ENCODE measurements around the gene CACNA1C.

Gene CACNA1C

DNA sequence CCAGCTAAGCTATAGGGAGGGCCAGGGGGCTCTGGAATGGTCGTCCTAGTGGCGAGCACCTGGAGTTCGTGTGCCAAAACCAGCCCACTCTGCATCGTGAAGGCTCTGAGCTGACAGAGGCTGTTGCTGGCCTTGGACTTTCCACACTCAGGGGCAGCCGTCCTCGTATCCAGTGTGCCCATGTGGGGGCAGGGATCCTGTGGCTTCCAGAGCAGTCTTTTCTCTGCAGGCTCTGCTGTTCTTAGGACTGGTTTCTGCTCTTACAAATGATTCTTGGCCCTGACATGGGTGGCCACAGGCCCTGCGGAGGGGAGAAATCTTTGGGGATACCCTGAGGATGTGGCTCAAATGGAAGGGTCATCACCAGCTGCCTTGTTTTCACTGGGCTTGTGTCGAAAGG is 564.6 kb downstream of the CACNA1C start:
- DNase-seq, result no peak

DNA sequence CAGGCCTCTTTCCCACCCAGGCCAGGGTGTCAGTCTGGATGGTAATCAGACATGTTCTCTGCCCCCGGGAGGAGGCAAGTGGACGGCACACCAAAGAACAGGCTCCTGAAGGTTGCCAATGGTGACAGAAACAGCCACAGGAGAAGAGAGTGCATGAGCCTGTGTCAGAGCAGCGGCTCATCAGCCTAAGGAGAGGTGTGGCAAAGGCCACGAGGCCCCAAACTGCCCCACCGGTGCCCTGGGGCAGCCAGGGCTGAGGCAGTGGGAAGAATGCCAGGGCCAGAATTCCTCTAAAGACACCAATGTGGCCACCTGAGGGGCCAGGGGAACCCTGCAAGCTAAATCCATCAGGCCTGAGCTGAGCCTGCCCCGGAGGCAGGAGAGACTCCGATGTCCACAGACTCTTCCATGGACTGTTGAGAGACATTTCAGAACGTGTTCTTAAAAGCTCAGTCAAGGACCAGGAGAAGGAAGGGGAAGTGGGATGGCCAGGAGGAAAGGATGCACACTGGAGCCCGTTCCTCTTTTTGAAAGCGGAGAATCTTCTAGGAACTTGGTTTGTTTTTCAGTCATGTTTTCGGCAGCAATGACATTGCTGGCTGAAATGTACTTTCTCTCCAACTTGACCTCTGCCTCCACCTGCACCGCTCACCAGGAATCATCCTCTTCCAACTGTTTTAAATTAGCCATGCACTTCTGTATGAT is 565.7 kb downstream of the CACNA1C start:
- no peak for DNase-seq

DNA sequence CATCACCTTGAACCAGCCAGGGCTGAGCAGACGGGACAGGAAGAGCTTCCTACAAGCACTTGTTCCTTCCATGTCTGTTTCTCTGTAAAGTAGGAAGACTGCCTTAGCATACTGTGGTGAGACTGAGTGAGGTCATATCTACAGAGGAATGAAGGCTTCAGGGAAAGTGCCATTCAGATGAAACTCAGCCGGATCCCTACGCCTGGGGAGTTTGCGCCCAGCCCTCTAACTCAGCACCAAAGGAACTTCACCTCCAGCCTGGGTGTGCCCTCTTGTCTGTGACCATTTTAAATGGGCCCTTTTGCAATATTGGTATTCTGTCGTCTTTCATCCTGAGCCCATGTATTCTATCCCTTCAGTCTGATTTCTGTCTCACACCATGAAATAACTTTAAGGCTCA is 566.3 kb downstream of the CACNA1C start:
- no peak for DNase-seq

DNA sequence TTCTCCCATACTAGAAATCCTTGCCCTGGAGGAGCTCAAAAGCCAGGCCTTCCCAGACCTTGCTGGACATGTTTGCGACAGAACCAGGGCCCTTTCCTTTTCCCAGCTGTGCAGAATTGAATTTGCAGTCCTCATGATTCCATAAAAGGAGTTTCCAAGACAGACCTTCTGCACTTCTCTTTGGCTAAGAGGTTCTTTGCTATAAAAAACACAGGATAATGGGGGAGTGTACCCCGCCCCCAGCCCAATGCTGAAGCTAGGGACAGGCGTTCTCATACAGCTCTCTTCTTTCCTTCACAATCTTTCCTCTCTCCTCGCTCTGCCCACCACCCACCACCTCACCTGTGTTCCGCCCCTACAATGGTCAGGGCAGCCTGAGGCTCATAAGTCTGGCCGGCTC is 569.7 kb downstream of the CACNA1C start:
- no peak for DNase-seq

DNA sequence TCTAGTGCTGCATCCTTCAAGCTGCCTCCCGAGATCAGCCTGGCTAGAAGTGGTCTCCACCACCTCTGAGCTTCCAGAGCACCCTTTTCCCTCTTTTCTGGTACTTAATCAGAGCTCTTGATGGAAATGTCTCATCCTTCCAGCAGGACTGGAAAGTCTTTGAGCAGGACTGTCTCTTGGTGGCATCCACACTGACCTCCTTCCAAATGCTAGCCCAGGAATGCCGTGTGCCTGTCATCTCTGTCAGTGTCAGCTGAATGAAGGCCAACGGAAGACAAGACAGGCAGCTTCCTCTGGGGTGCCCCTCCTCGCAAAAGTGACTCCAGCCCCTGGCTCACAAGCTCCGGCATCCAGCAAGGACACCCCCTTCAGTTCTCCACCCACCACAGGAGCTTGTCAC is 570.7 kb downstream of the CACNA1C start:
- DNase-seq, result no peak

DNA sequence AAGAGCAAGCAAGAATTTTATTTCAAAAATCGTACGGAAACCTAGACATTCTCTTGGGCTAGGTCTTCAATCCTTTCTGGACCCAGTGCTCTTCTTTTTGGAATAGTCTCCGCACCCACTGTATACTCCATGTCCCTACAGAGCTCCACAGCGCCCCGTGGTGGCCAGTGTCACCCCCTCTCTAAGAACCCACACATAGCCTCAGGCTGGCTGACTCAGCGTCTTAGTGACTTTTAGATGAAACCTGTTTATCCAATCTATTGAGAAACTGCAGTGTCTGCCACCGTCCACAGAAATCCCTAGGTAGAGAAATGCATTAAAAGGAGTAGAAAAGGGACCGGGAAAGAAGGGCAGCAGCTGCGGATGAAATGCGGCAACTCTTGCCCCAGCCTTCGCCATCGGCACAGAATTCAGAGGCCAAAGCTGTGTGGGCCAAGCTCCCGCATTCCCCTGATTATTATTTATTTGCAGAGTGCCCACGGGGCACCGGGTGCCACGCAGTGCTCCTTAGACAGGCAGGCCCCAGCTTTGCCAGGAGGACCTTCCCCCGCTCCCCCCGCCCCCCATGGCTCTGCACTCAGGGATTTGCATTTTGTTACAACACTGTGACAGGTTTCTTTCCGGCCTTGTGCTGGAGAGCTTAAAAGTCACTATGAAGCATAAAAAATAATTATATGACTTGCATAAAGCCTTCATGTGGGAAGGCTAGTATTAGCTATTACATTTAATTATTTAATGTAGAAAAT is 571.9 kb downstream of the CACNA1C start:
- DNase-seq, result peak; percentile 25

DNA sequence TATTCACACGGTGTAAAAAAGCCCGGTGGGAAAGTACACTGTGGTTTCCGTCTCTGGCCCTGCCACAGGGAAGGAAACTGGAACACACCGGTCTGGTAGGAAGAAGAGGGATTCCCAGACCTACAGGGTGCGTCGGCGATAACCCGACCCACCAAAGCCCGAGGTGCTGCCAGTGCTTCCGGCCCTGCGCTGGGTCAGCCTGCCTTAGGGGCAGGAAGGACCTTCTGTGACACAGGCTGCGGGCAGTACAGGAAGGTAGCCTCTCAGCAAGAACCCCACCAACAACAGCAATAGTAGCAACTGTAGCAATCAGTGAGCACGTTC is 572.5 kb downstream of the CACNA1C start:
- no peak for DNase-seq

DNA sequence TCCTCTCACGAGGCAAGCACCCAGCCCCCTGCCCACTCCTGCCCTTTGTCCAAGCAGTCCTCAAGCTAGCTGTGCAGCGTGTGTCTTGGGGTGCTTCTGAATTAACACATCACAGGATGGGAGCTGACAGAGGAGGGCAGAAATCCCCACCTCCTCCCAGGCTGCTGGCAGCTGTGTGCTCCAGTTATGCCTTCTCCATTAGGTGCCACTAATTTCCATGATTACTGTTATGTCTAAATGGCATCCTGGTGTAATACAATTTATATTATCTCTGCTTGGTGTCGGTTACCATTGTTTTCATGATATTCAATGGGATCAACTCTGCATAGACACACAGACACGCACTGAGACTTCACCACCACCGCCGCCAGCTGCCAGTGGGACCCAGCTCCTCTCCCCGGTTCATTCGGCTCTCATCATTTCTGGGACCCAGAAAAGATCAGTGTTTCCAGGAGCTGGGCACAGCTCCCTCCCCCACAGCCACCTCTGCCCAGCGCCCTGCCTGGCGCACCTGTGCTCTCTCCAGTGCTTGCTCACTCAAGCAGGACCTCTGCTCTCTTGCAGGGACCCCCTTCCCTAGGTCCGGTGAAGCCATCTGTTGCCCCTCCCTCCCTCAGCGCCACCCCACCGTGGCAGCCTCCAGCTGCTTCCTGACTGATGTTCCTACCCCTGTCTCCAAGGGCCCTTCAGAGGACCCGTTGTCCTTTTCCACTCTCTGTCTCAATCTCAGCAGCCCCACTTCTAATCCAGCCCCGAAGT is 574.5 kb downstream of the CACNA1C start:
- DNase-seq, result no peak

DNA sequence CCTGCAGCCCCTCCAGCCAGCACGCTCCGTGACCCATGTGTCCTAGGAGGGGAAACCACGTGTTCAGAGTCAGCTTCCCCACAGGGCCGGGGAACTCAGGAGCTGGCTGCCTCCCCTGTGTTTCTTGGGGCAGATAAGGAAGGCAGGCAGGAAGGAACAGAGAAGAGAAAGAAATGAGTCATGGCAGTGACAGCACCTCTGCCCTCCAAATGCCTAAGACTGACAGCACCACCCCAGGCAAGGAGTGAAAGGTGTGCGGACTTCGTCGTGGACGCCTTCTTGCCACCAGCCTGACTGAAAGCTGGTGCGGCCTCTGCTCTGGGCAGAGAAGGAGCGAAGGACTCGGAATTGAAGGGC is 575.0 kb downstream of the CACNA1C start:
- no peak for DNase-seq

DNA sequence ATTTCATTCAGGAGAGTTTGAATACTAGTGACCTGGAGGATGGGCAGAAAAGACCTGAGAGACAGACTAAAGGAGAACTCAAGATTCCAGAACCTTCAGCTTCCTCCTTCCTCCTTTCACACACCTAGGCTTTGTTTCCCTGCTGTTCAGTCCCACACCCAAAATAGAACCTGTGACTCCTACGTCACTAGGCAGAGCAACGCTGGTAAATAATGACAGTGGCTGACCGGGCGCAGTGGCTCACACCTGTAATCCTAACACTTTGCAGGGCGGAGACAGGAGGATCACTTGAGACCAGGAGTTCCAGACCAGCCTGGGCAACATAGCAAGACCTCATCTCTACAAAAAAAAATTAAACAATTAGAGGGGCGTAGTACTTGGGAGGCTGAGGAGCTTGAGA is 575.6 kb downstream of the CACNA1C start:
- DNase-seq, result no peak

DNA sequence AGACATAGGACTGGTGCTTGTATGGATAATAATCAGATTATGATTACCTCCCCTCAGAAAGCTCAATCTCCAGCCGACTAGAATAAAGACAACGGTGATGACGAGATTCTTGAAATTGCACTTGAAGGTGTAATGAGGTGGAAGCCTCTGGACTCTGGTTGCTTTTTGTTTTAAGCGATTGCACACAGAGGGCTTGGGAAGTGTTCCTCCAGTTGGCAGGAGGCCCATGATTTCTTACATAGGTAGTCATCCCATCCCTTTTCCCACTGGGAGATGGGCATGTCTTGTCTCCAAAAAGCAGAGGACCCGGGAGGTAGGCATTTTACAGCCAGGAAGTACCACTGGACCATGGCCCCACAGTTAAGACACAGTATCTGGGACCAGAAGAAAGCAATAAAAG is 576.3 kb downstream of the CACNA1C start:
- no peak for DNase-seq

DNA sequence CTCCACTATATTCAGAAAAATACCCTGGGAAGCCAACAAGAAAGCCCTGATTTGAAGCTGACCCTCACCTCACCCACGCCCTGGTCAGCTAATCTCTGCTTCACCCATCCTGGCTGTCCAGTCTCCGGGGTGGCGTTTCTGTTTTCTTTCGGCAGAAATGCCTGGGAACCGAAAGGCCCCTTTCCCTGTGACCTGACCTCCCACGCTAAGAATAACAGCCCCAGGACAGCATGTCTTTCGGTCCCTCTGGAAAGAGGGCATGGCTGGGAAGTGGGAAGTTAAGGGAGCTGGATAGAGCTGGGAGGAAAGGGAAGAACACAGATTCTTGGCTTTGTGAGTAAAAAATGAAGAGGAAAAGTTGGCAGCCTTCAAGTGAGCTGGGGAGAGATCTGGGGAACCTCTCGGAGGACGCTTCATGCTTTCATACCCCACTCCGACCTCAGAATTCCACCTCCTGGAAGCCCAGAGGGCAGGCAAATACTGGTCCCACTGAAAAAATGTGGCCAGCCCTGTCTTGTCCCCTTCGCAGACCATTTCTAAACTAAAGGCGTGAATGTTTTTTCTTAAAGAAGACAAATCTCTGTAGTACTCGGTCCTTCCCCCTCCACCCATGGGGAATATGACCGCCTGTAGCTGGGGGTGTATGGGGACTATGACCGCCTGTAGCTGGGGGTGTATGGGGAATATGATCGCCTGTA is 579.0 kb downstream of the CACNA1C start:
- DNase-seq, result no peak

DNA sequence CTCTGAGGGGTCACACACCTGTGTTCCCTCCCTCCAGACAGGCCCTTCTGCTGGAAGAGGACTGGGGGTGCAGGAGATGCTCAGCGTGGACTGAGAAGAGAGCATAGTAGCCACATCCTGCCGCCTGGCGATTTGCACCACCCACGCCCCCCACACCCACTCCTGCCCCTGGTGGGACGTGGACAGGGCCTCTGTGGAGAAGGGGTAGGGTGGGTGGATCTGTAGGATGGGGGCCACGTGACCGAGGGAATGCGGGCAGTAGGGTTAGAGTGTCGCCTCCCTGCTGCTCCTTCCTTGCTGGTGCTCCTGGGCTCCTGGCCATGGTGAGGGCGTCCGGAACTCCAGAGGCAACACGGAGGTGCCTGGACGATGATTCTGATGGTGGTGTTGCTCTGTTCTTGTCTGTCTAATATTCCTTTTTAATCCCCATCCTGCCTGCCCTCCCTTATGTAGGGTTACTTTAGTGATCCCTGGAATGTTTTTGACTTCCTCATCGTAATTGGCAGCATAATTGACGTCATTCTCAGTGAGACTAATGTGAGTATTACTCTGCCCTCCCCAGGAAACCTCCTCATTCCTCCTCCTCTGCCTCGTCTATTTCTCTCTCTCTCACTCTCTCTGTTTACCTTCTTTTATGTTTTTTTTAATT is 580.5 kb downstream of the CACNA1C start:
- no peak for DNase-seq

DNA sequence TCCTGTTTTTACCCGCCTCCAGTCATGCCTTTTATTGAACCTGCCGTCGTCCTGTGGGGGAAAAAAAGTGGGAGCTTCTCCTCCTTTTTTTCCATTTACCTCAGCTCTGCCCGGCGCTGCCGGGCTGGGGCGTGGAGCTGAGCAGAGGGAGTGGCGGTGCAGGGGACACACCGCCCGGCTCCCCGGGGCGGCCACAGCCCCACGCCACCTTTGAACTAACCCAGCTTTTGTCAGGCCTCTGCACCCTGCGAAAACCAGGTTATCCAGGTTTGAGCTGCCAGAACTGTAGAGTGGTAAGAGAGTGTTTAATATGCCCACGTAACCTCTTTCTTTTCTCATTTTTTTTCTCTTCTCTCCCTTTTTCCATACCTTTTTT is 581.0 kb downstream of the CACNA1C start:
- no peak for DNase-seq

DNA sequence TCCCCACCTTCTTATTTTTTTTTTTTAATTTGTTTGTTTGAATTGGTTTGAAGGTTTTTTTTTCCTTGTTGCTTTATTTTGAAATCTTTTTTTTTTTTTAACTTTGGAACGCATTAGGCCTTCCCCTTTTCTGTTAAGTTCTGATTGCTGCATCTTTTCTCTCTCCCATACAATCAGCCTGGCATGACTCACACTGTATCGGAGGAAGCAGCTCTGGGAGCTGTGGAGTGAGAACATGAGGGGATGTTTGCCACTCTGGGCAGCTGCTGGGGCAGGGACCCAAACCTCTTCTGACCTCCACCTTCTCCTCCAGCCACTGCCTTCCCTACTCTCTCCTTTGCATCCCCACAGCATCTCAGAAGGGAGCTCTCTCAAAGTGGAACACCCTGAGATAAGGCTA is 581.7 kb downstream of the CACNA1C start:
- DNase-seq, result no peak

DNA sequence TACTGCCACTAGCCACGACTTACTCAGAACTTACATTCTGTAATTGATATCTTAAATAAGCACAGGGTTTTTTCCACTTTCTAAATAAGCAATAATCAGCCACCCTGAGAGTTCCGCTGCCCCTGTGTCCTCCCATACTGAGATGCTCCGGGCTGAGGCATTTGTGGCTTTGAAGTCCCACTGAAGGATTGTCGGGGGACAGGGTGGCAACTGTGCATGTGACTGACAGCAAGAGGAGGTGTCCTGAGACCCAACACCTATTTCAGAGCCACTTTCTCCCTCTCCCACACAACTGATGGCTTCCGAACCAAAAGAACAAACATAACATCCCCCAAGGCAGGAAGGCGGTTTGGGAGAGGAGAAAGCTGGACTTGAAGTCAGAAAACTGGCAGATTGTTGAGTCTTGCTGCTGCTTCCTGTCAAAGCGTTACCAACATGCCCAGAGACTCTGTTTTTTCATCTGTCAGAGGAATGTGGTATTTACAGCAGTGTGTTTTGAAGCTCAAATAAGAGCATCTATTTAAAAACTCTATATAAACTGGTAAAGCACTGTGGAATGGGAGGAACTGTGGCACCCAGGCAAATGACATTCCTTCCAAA is 584.1 kb downstream of the CACNA1C start:
- DNase-seq, result no peak

DNA sequence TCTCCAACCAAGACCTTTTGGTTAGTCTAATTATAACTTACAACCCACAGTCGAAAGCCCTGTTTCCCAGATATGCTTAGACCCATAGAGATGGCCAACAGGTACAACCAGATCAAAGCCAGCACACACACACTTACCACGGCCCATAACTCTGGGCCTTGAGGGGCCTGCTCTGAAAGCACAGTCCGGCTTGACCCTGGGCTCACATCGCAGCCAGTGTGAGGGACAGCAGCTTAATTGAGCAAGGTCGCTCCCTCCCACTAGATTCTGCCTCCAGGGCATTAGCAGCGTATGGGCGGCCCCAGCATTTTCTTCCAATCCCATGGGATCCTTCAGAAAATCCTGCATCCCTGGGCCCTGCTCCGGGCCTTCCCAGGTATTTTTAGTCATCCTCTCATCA is 584.6 kb downstream of the CACNA1C start:
- no peak for DNase-seq

DNA sequence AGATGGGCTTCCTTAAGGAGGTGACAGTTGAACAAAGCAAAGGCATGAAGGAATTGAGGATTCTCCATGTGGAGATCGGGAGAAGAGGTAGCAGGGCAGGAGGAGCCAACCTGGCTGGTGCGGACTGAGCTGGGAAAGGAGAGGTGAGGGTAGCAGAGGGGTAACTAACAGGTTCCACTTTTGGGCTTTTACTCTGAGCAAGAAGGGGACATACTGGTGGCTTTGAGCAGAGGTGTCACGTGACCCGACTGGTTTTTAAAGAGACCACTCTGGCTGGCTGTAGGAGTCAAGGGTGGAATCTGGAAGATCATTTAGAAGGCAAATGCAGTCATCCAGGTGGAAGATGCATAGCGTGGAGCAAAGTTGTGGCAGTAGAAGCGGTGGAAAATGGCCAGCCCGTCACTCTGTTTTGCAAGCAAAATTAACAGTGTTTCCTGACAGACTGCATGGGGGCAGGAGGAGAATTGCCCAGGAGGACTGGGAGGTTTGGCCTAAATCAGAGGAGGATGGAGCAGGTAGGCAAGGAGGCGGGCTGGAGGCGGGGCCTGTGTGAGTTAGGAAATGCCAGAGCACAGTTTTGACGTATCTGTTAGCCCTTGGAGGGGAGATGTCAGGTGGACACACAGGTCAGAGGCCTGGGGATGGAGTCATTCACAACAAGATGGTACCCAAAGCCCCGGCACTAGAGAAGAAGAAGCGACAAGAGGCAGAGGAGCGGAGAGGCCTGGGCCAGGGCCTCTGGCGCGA is 585.7 kb downstream of the CACNA1C start:
- no peak for DNase-seq

DNA sequence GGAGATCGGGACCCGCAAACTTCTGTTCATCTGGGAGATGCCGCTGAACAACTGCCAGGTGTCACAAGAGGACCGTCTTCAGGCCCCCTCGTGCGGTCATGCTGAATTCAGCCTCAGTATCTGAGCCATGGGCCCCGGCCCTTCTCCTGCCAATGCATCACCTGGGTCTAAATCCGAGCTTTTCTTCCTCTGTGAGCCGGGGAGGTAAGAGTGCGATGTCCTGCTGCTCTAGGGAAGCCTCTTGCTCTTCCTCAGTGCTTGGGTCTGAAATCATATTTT is 586.2 kb downstream of the CACNA1C start:
- DNase-seq, result no peak

DNA sequence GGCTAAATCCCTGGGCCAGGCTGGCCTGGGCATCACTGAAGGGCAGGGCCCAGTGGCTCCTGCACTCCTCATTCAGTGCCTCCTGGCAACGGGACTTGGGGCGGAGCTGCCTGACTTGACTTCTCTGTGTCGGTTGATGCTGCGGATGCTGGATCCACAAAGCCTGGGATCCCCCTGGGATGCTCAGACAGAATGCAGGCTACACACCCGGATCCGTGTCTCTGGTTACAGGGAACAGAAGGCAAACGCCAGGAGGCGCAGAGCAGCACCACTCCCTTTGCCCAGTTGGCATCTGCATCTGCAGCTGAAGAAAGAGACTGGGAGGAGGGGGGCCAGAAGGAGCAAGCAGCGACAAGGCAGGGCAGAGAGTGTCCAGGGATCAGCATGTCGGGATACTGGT is 587.5 kb downstream of the CACNA1C start:
- DNase-seq, result no peak

DNA sequence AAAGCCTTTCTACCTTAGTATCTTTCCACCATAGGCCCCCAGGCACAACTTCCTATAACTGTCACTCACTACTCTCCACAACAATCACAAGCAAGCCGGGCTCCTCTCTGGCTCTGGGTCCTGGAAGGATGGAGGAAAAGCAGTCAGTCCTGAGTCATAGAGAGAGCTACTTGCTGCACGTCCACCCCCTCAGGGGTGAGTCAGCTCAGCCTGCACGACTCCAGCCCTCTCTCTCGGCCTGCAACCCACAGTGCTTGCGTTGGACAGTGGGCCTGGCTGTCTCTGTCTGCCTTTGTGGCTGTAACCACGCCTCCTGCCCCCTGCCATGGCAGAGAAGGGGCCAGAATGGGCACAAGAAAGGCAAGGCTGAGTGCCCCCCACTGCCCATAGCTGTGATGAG is 587.9 kb downstream of the CACNA1C start:
- DNase-seq, result peak; percentile 90

DNA sequence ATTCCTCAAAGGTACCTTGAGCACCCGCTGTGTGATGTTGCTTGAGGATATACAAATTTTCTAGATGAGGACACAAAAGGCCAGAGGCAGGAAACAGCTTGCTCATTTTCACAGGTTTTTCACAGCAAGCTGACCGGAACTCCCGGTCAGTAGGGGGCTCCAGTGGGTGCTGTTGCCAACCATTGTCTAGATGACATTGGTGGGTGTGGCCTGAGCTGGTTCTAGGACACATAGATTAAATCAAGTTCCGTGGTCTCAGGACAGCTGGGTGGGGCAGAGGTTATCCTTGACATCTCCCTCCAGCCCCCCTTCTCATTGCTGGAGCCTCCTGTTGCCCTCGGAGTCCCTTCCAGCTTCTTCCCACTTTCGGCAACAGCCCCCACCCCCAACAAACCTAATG is 588.4 kb downstream of the CACNA1C start:
- DNase-seq, result no peak

Data from amniotic stem cell (primary cell).